HG02981 (cell line): Measurements from ENCODE around the gene JAGN1.
"Not testable (repeated sequence)": the region's sequence is repeated elsewhere in the genome, so short reads cannot be mapped to it uniquely, and the experiment has no call there.

Source experiments
- ATAC-seq: cut with Tn5 transposase; IDR thresholded peaks from one replicate; pipeline ENCODE4 v1.9.1; 2021; ENCODE audit warnings: mild to moderate bottlenecking, moderate library complexity; ENCODE audit not compliant: unreplicated experiment

The JAGN1 gene

DNA sequence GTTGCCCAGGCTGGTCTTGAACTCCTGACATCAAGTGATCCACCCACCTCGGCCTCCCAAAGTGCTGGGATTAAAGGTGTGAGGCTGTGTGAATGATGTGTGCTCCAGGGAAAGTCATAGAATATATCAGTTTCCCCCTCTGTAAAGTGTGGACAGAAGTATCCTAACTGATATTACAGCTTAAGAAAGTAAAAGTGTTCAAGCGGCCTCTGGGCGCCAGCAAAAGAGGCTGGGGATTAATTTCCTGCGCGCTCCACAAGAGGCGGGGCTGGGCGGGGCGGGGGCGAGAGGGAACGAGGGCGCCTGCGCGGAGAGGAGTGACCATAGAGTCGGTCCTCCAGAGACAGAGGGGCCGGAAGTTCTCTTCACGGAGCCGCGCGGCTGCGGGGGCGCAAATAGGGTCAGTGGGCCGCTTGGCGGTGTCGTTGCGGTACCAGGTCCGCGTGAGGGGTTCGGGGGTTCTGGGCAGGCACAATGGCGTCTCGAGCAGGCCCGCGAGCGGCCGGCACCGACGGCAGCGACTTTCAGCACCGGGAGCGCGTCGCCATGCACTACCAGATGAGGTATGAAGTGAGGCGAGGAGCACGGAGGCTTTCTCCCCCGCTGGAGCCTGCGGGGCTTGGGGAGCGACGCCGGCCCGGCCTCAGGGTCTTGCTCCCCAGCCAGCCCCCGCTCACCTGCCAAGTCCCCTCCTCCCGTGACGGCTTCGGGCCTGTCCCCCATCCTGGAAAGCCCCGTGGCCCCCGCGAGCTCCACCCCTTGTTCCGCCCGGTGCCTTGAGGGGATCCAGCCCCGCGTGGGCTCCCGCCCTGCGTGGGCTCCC, at the start of gene JAGN1:
Gene JAGN1 (plus strand): TSS at position 362 of the 823 bp plus-strand sequence. CDS start 113 bp downstream, at position 475.
- peak; percentile 75 for ATAC-seq

DNA sequence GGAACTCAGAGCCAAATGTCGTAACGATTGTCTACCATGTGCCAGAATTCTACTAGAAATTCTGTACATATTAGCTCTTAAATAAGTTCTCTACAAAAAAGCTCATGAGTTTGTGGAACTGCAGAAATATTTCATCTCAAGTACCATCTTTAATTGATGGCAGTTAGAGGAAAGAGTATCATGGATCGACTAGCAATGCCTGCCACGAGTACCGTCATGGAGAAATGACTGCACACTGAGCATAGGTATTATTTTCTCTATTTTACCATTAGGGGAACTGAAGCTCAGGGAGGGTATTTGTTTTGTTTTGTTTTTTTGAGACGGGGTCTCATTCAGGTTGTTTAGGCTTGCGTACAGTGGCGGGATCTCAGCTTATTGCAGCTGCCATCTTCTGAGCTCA, 49.4 kb upstream of the JAGN1 start:
- ATAC-seq, result no peak

DNA sequence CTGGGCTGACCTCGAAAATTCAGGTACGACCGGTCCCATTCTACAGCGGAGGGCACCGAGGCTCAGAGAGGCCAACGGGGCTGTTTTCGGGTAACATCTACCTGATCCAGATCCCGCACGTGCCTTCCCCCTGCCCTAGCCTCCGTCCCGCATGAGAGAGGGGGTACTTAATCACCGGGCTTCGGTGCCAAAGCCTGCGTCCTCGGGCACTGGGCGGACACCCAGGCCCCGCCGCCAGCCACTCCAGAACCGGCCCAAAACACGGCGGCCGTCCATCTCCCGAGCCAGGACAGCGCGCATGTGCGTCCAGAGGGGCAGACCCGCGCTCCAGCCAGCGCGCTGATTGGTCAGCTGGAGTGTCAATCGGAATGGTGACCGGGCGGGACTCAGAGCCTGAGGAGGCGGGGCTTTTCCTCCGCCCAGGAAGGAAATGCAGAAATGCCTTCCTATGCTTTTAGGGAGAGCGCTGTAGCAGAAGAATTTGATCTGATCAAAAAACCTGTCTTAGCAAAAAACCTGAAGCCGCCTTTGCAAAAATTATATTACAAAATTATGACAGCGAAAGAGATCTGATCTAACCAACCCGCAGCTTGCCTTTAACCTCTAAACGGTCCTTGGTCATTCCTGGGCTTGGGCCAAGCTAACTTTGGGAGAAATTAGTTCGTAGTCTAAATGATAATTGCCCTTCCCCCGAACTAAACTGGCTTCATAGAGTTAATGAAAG, 46.5 kb upstream of the JAGN1 start, which contains the start of gene RPUSD3:
Gene RPUSD3 (minus strand): TSS at position 294 of the 724 bp plus-strand sequence. CDS start 18 bp downstream, at position 276.
- ATAC-seq, result peak; percentile 97

DNA sequence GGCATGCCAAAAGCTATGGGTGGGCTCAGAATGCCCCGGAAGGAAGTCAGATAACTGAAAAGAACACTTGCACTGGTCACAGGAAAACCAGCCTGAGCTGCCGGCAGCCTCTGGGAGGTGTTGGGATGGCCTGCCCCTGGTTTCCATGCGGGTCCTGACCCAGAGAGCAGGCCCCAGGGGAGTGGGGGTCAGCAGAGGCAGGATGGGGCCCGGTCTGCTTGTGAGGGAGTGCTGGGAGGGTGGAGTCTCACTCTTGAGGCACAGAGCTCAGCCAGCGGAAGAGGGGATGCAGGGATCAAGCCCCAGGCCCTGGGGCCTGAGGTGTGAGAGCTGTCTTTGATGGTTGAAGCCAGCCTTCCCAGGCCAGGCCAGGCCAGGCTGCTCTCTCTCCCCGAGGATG, 44.2 kb upstream of the JAGN1 start:
- no peak for ATAC-seq

DNA sequence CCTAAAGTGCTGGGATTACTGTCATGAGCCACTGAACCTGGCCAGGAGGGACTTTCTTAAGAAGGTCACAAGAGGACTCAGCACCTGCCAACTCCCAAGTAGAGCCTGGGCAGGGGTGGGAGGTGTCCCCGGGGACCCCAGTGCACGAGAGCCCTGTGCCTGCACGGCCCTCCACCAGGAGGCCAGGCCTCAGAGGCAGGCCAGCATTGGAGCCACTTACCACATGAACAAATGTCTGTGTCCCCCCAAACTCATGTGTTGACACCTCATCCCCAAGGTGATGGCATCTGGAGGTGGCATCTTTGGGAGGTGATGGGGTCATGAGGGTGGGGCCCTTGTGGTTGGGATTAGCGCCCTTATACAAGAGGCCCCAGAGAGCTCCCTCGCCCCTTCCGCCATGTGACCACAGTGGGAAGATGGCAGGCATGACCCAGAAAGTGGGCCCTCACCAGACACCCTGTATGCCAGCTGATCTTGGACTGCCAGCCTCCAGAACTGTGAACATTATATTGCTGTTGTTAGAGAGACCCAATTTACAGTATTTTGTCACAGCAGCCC, 43.4 kb upstream of the JAGN1 start:
- no peak for ATAC-seq

DNA sequence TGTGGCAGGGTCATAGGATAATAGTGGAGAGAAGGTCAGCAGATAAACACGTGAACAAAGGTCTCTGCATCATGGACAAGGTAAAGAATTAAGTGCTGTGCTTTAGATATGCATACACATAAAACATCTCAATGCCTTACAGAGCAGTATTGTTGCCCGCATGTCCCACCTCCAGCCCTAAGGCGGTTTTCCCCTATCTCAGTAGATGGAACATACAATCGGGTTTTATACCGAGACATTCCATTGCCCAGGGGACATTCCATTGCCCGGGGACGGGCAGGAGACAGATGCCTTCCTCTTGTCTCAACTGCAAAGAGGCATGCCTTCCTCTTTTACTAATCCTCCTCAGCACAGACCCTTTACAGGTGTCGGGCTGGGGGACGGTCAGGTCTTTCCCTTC, 42.5 kb upstream of the JAGN1 start:
- not testable (repeated sequence) for ATAC-seq

DNA sequence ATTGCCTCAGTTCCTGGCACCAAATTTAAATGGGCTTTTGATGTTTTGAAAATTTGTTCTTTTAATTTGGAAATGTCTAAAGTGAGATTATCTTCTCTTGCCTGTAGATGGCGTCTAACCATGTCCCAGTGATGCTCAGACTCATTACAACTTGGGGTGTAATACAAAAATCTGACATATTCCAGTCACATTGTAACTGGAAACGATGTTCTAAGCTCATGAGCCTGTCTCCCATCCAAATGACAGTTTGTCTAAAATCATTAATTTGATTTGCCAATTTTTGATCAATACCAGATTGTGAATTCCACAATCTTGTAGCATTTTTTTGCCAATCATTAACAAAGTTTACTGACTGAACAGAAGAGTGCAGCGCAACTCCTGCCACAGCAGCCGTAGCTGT, 41.5 kb upstream of the JAGN1 start:
- ATAC-seq, result not testable (repeated sequence)

DNA sequence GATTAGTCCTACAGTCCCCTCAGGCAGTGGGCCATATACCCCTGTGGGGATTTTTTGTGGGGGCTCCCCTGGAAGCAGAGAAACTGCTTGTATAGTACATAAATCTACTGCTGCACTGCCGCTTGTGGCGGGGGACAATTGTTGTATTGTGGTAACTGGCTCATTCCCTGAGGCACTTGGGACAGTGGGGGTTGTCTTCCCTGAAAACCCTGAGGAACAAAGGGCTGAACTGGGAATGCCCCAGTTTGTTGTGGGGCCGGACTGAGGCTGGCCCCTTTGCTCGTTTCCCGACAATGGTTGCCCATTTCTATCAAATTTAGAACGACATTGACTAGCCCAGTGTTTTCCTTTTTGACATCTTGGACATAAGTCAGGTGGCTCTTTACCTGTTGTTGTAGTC, 39.0 kb upstream of the JAGN1 start:
- not testable (repeated sequence) for ATAC-seq

DNA sequence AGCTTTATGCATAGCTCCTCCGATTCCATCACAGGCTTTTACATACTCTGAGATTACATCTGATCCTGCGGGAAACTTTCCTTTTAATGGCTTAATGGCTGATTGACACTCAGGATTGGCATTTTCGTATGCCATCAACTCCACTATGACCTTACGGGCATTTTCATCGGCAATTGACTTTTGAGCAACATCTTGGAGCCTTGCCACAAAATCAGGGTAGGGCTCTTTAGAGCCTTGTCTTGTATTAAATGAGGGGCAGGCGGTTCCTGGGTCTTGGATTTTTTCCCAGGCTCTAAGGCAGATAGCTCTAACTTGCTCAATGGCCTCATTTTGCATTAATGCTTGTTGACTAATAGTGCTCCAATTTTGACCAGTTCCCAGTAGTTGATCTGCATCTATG, 38.5 kb upstream of the JAGN1 start:
- not testable (repeated sequence) for ATAC-seq

DNA sequence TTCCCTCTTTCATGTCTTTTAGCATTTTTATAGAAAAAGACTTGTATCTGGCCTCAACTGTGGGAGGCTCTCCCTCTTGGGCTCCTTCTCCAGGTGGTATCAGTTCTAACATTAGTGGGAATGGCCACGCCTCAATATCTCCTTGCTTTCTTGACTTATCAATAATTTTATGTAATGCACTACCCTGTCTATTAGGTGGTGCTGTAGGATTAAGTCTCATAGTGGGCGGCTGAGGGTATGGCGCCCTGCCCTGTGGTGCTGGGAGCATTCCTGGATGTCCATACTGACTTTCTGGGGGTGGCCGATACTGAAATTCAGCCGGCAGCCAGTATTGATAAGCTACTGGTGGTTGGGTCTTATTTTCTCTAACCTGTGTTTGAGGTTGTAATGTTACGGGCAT, 37.9 kb upstream of the JAGN1 start:
- no peak for ATAC-seq

DNA sequence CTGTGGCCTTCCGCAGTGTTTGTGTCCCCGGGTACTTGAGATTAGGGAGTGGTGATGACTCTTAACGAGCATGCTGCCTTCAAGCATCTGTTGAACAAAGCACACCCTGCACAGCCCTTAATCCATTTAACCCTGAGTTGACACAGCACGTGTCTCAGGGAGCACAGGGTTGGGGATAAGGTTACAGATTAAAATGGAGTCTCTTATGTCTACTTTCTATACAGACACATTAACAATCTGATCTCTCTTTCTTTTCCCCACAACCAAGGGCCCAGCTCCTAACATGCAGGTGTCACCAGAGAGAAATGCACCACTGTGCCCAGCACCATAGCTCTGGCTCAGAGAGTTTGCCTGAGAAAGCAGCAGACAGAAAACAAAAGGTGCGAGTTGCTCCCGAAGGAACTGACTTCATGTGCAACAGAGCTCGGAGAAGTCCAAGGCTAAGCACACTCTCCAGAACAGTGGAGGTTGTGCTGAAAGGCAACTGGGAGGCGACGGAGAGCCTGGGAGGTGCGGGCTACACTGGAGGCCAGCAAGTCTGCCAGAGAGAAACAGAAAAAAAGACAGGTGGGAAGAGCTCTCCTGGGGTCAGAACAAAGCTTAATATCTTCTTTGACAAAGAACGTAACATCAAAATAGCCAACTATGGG, 36.0 kb upstream of the JAGN1 start:
- ATAC-seq, result not testable (repeated sequence)

DNA sequence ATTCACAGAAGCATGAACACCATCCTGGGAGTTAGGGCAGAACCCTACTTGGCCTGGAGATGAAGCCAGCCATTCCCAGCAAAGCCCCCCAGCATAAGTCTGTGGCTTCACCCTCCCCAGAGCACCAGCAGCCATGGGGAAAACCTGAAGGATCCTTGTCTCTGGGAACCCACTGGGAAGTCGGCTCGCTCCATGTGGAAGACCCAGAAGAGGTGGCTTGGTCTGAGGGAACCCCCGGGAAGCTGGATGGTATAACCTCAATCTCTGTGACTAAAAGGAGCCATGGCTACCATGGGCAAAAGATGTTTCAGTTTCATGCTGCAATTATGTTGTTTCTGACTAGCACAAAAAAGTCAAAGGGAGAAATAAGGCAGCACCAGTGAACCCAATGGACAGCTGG, 34.8 kb upstream of the JAGN1 start:
- no peak for ATAC-seq

DNA sequence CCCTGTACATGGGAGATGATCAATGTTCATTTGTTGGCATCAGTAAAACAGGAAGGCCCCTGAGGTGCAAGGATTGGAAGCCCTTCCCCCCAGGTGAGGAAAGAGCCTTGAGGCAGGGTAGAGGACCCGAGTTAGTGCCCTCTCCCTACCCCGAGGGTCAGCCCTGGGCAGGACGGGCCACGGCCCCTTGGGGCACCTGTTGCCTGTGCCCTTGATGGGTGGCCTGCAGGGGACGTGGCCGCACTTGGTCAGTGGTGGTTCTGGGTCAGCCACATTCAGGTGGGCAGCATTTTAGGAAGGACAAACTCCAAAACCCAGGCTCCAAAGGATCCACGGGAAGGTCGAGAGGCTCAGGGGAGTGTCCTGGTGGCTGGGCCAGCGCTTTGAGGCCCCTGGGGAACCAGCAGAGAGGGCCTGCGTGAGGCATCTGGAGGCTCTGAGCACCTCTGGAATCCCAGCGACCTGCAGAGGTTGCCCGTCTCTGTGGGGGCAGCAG, 30.8 kb upstream of the JAGN1 start:
- ATAC-seq, result no peak

DNA sequence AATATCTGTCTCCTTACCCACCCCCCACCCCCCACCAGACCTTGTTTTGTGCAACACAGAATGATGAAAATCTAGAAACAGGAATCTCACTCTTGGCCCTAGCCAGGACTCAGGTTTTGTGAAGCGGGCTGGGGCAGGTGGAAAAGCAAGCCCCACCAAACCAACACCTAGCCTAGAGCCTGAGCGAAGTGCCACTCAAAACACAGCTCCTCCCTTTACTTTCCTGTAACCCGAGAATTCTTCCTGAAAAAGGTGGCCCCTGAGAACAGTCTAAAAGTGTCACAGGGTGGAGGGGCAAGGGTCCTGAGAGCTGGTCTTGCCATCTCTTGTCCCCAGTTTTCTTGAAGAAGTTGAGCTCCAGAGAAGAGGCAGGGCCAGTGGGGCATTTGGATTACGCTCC, 29.2 kb upstream of the JAGN1 start:
- no peak for ATAC-seq

DNA sequence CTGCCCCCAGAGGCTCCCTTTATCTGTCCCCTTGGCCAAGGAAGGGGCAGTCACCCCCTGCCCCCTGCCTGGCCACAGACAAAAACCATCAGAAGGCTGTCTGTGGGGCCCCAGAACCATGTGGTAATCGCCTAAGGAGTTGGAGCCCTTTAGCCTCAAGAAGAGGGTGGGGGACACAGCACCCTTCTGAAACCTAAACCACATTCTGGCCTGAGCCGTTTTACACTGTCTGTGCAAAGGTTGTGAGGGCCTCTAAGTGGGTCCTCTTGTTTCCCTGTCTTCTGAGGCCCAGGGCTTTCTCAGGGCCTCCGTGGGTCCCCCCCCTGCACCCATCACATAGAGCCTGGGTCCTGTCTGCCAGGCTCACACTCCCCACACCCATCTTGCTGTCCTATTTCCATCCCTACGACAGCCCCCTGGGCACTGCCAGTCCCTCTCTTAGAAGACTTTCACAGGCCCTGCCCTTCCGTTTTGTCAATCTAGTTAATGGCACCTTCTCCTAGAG, 28.7 kb upstream of the JAGN1 start:
- ATAC-seq, result no peak

DNA sequence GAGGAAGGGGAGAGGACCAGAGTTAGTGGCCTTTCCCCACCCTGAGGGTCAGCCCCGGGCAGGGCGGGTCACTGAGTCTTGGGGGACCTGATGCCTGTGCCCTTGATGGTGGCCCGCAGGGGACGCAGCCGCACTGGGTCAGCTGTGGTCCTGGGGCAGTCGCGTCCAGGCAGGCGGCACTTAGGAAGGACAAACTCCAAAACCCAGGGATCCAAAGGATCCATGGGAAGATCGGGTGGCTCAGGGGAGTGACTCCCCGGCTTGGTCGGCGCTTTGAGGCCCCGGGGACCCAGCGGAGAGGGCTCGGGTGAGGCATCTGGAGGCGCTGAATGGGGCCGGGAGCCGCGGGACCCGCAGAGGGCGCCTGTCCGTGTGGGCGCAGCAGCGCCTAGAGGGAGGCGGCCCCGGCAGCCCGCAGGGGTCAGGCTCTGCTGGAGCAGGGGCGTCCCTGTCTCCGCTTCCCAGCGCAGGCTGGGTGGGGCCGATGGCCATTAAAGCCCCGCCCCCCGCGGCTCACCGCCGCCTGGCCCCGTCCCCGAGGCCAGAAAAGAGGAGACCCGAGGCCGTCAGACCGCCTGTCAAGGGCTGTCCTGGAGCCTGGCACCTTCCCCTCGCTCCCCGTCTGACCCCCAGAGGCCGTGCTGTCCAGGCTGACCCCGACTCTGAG, 27.9 kb upstream of the JAGN1 start:
- peak; percentile 64 for ATAC-seq

DNA sequence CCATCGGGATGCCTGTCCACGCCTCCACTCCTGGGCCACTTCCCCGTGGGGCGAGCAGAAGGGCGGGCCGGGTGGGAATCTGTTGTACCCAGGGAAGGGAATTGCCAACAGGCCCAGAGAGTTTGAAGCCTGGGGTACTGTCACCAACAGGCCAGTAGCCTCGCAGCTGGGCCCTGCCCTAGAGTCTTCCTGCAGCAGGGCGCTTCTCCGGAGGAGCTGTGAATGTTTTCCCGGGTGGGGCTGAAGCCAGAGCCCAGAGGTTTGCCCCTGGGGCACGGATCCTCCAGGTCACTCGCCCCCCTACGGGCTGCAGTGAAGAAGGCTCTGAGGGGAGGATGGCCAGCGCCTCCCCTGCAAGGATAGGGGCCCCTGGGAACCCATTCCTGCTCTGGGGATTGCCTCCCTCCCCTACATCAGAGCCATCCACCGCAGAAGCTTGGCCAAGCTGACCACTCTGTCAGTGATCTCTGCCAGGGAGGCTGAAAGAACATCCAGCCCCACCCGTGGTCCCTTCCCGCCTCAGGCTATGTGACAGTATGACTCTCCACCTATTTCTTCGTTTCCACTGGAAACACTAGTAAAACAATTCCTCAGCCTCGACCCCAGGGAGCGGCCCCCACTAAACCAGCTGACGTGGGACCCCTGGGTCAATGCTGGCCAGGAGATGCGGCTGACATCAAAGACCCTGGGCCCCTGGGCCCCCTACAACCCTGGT, 27.2 kb upstream of the JAGN1 start:
- ATAC-seq, result no peak

DNA sequence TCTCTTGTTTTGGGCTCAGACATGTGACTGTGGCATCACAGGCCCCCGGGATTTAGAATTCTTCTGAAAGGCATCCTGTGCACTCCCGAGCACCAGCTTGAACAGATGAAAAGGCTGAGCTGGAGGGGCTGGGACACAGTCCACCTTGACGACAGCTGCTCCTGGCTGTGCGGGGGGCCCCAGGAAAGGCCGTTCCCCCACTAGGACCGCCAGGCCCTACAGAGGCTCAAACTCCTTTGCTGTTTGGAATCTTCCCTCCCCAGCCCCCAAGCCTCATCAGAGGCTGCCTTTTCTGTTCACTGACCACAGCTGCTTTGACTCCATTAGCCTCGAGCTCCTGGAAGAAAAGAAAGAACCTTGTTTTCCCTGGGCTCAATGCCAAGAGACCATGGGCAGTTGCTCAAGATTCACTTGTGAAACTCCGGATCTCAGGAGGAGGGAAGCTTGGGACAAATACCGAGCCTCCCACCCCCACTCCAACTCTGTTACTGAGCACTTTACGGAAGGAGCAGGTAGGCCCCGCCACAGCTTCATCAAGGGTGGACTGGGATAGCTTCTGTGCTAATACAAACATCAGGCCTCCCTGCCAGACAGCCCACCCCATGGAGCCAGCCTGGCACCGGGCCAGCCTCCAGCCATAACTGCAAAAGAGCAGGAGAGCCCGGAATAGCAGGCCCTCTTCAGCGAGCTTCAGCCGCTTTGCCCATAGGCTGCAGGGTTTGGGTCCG, 26.0 kb upstream of the JAGN1 start:
- ATAC-seq, result no peak

DNA sequence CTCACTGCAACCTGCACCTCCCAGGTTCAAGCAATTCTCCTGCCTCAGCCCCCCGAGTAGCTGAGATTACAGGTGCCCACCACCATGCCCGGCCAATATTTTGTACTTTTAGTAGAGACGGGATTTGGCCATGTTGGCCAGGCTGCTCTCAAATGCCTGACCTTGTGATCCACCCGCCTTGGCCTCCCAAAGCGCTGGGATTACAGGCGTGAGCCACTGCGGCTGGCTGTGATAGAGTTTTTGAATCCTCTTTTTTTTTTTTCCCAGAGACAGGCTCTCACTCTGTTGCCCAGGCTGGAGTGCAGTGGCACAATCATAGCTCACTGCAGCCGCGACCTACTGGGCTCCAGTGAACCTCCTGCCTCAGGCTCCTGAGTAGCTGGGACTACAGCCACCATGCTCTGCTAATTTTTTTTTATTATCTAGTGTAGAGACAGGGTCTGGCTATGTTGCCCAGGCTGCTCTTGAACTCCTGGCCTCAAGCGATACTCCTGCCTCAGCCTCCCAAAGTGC, 25.2 kb upstream of the JAGN1 start:
- not testable (repeated sequence) for ATAC-seq
